SK-N-SH (cell line): Measurements from ENCODE around the gene NSMCE4A. TPM values are rescaled to one million over a fixed set of nuclear protein-coding genes. Genes with fewer than 3 reads are reported as not detected.
A peak's percentile ranks its signal among the peaks of the same experiment; 100 is the strongest.
"Not testable (repeated sequence)": the region's sequence is repeated elsewhere in the genome, so short reads cannot be mapped to it uniquely, and the experiment has no call there.

Source experiments
- CTCF ChIA-PET: fragments of 300-600, 350-600 bp; formaldehyde crosslinking; extraction: SDS; loops from one replicate; lab custom pipeline; 2021; lab: Yijun Ruan, JAX
- POLR2A ChIA-PET: fragments of 350-600 bp; sonication (Branson Sonifier 250); formaldehyde crosslinking; extraction: SDS; loops from one replicate; lab custom pipeline; 2020; ENCODE audit warnings: antibody characterized with exemption, inconsistent platforms; lab: Yijun Ruan, JAX
- DNase-seq: peaks from one replicate; pipeline ENCODE4 v3.0.0; 2012
- H2AFZ ChIP-seq: fragments of 200-600 bp; sonication (generic); 2 replicates; pipeline ENCODE4 v1.8.1; 2016; ENCODE audit warnings: antibody characterized with exemption, mild to moderate bottlenecking, low read depth
- H3F3A ChIP-seq: fragments of 200-600 bp; sonication (generic); replicated peaks from 2 replicates; pipeline ENCODE3; 2016; ENCODE audit warnings: antibody characterized with exemption, mild to moderate bottlenecking; ENCODE audit not compliant: insufficient read depth
- H3K27ac ChIP-seq, 2 experiments: fragments of 200-500 bp in 1 of 2; fragments of 200-600 bp in 1 of 2; sonication (Bioruptor generic) in 1 of 2; sonication (generic), shearing (Covaris generic) in 1 of 2; 2 replicates each; pipeline versions ENCODE4 v1.5.1 to v1.6.1; 2014 to 2016; ENCODE audit warnings: low read depth in 2 of 2, inconsistent platforms in 1 of 2, low read length in 1 of 2, mild to moderate bottlenecking in 1 of 2, mixed read lengths in 1 of 2
- H3K27me3 ChIP-seq: fragments of 200-600 bp; sonication (generic), shearing (Covaris generic); 2 replicates; pipeline ENCODE4 v1.6.1; 2016; ENCODE audit warnings: mixed run types; ENCODE audit not compliant: insufficient read depth
- H3K36me3 ChIP-seq, 2 experiments: fragments of 200-500 bp in 1 of 2; fragments of 200-600 bp in 1 of 2; sonication (Bioruptor generic) in 1 of 2; sonication (generic) in 1 of 2; replicated peaks in 1 of 2; 2 replicates each; pipeline versions ENCODE3 to v1.5.1; 2014 to 2016; ENCODE audit warnings: low read length in 1 of 2, mild to moderate bottlenecking in 1 of 2; ENCODE audit not compliant: insufficient read depth in 2 of 2, control insufficient read depth in 1 of 2
- H3K4me1 ChIP-seq, 2 experiments: fragments of 200-500 bp in 1 of 2; fragments of 200-600 bp in 1 of 2; sonication (Bioruptor generic) in 1 of 2; sonication (generic), shearing (Covaris generic) in 1 of 2; 2 replicates each; pipeline versions ENCODE4 v1.5.1 to v1.6.1; 2014 to 2016; ENCODE audit warnings: low read depth in 1 of 2, low read length in 1 of 2, mixed run types in 1 of 2; ENCODE audit not compliant: insufficient read depth in 2 of 2, control insufficient read depth in 1 of 2
- H3K4me2 ChIP-seq: fragments of 200-600 bp; sonication (generic), shearing (Covaris generic); 2 replicates; pipeline ENCODE4 v1.6.1; 2017; ENCODE audit warnings: mixed run types
- H3K4me3 ChIP-seq, 2 experiments: fragments of 200-500 bp in 1 of 2; fragments of 200-600 bp in 1 of 2; sonication (Bioruptor generic) in 1 of 2; sonication (generic), shearing (Covaris generic) in 1 of 2; 2 replicates each; pipeline versions ENCODE4 v1.5.1 to v1.8.1; 2014 to 2016; ENCODE audit warnings: low read depth in 2 of 2, inconsistent platforms in 1 of 2, low read length in 1 of 2, mild to moderate bottlenecking in 1 of 2, mixed read lengths in 1 of 2, moderate library complexity in 1 of 2
- H3K79me2 ChIP-seq: fragments of 200-600 bp; sonication (generic); 2 replicates; pipeline ENCODE4 v1.8.1; 2017; ENCODE audit warnings: mild to moderate bottlenecking; ENCODE audit not compliant: insufficient read depth
- H3K9ac ChIP-seq: fragments of 200-600 bp; sonication (generic); 2 replicates; pipeline ENCODE4 v1.6.1; 2017; ENCODE audit warnings: mixed run types
- H3K9me2 ChIP-seq: fragments of 200-600 bp; sonication (generic); 2 replicates; pipeline ENCODE4 v1.6.1; 2017; ENCODE audit warnings: mixed run types
- H3K9me3 ChIP-seq: fragments of 200-600 bp; sonication (generic); 2 replicates; pipeline ENCODE4 v1.6.1; 2017; ENCODE audit warnings: mixed run types, mild to moderate bottlenecking, moderate library complexity
- H4K20me1 ChIP-seq: fragments of 200-600 bp; sonication (generic); 2 replicates; pipeline ENCODE4 v1.6.1; 2017; ENCODE audit warnings: mild to moderate bottlenecking, mixed run types; ENCODE audit not compliant: insufficient read depth
- CTCF ChIP-seq: fragments of 200-600 bp; sonication (generic); IDR thresholded peaks from 2 replicates; pipeline ENCODE4 v1.6.1; 2017; ENCODE audit warnings: antibody characterized with exemption, mild to moderate bottlenecking, moderate library complexity
- MXI1 ChIP-seq: IDR thresholded peaks from 2 replicates; pipeline ENCODE4 v1.6.1; 2012; ENCODE audit warnings: mild to moderate bottlenecking, low read depth, low read length, improper control_type of control experiment
- RAD21 ChIP-seq: IDR thresholded peaks from 2 replicates; pipeline ENCODE4 v1.6.1; 2012; ENCODE audit warnings: mild to moderate bottlenecking, low read length
- SIN3A ChIP-seq: IDR thresholded peaks from 2 replicates; pipeline ENCODE4 v1.6.1; 2012; ENCODE audit warnings: low read depth, mild to moderate bottlenecking, low read length, moderate library complexity, borderline replicate concordance
- SMC3 ChIP-seq: IDR thresholded peaks from 2 replicates; pipeline ENCODE4 v1.6.1; 2012; ENCODE audit warnings: low read depth, low read length, improper control_type of control experiment
- ZBTB33 ChIP-seq: IDR thresholded peaks from 2 replicates; pipeline ENCODE4 v1.4.0; 2012; ENCODE audit warnings: low read depth, borderline replicate concordance
- WGBS: methylation state at CpG from one replicate; pipeline ENCODE4 v1.1.6; 2017; ENCODE audit warnings: low lambda C conversion rate; 5-methylcytosine and 5-hydroxymethylcytosine counted together
- polyA plus RNA-seq, 3 experiments: library from polyadenylated mRNA; depleted of rRNA; stranded (reverse); fragments of >200 nt; gene quantifications; 2 replicates each; pipeline ENCODE4 v1.2.3, GENCODE V29; 2012
- TF ChIP-seq, protein P1 (sequence below): fragments of 150-350 bp; IDR thresholded peaks from 2 replicates; pipeline ENCODE4 v1.6.1; 2016; ENCODE audit warnings: mild to moderate bottlenecking, low read depth, low read length

Gene NSMCE4A
- polyA plus RNA-seq, 1 of the 3 experiments (the other 2 are of a cell fraction): 28.5 TPM

GRCh38 chr10:121975295-121976086 is 474 bp upstream of the NSMCE4A start:
- Histone ChIP-seq H3F3A (peaks cover 8% of the 10 kb centered on the region), H3K36me3 (peaks cover 0 to 10% of the 10 kb centered on the region in 2 experiments), H3K4me1 (peaks cover 0 to 13% of the 10 kb centered on the region in 2 experiments; a peak in 2 of 4 replicates), H3K27me3 (no peaks in the 10 kb centered on the region), H3K27ac (peak overlapping the region; percentile 81 to 94), H3K79me2 (peaks cover 13% of the 10 kb centered on the region), H3K9me2 (no peaks in the 10 kb centered on the region), H2AFZ (peak overlapping the region; percentile 87), H3K4me3 (peak overlapping the region; percentile 82 to 98), H4K20me1 (no peaks in the 10 kb centered on the region), H3K4me2 (peak overlapping the region; percentile 99), H3K9me3 (no peaks in the 10 kb centered on the region), H3K9ac (peak overlapping the region; percentile 96; the same call in 1 of the 2 replicates)
- ChIA-PET CTCF (interaction anchor here (0.6 to 2.7 kb wide), 22 partner anchors 9 to 1237 kb away, joined by 3 to 13 read pairs (median 4); no protein-coding TSS in a partner anchor), POLR2A (interaction anchor here (1.0 to 2.1 kb wide), 5 partner anchors 14 to 188 kb away, joined by 3 to 14 read pairs (median 3); partner anchors contain the start of gene ATE1)
- DNase-seq: peak; percentile 19
- TF ChIP-seq RAD21 (peak; percentile 22), CTCF (peak; percentile 72), SMC3 (0 out of 2 replicates have a peak, but pooled peaks have one; percentile 17), MXI1 (no peak)
- TF ChIP-seq, protein P1, sequence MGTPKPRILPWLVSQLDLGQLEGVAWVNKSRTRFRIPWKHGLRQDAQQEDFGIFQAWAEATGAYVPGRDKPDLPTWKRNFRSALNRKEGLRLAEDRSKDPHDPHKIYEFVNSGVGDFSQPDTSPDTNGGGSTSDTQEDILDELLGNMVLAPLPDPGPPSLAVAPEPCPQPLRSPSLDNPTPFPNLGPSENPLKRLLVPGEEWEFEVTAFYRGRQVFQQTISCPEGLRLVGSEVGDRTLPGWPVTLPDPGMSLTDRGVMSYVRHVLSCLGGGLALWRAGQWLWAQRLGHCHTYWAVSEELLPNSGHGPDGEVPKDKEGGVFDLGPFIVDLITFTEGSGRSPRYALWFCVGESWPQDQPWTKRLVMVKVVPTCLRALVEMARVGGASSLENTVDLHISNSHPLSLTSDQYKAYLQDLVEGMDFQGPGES: no peak
- 52% methylated on average over 11 of the region's 21 CpGs for WGBS

DNA sequence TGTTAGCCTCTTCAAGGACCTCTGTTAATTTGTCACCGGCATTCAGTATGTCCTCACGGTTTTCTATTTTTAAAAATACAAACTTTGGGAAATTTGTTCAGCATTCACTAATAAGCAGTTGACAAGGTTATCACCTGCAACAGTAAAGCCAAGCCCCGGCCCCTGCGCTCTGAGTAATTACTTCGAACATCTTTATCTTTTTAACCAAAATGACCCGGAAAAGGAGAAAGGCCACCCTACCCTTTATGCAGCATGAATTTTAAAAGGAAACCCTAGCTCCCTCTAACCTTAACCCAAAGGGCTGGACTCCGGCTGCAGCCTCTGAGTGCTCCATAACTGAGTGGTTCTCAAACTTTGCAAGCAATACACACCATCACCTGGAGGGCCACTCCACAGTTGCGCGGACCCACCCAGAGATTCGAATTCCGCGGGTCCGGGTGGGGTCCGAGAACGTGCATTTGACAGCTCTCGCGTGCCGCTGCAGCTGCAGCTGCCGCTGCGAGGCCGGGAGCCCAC is 940 bp downstream of the NSMCE4A start:
- Histone ChIP-seq H3K4me2 (peak overlapping the region; percentile 99), H3K27me3 (no peaks in the 10 kb centered on the region), H3K27ac (peak overlapping the region; percentile 81 to 94; a peak in 3 of 4 replicates)
- 28% methylated on average over 10 of the region's 21 CpGs for WGBS
- TF ChIP-seq MXI1 (peak; percentile 87; the same call in 1 of the 2 replicates), ZBTB33 (no peak), SIN3A (peak; percentile 82; the same call in 1 of the 2 replicates)
- TF ChIP-seq, all 33 proteins: peak for 2
- DNase-seq: no peak
- peaks cover 8% of the 10 kb centered on the region for H3F3A ChIP-seq
- no peaks in the 10 kb centered on the region for H4K20me1 ChIP-seq
- peaks cover 13% of the 10 kb centered on the region for H3K79me2 ChIP-seq
- no peaks in the 10 kb centered on the region for H3K9me3 ChIP-seq
- peak overlapping the region; percentile 82 to 98 for H3K4me3 ChIP-seq
- no peaks in the 10 kb centered on the region for H3K9me2 ChIP-seq
- peaks cover 1 to 12% of the 10 kb centered on the region in 2 experiments for H3K36me3 ChIP-seq
- H3K4me1 ChIP-seq: peaks cover 0 to 13% of the 10 kb centered on the region in 2 experiments; a peak in 2 of 4 replicates
- ChIA-PET POLR2A (interaction anchor here (0.9 to 2.1 kb wide), 5 partner anchors 12 to 189 kb away, joined by 3 to 14 read pairs (median 3); partner anchors contain the start of gene ATE1), CTCF (interaction anchor here (0.7 to 2.7 kb wide), 13 partner anchors 11 to 242 kb away, joined by 3 to 13 read pairs (median 5); no protein-coding TSS in a partner anchor)
- peak overlapping the region; percentile 96 for H3K9ac ChIP-seq
- peak overlapping the region; percentile 87 for H2AFZ ChIP-seq

DNA sequence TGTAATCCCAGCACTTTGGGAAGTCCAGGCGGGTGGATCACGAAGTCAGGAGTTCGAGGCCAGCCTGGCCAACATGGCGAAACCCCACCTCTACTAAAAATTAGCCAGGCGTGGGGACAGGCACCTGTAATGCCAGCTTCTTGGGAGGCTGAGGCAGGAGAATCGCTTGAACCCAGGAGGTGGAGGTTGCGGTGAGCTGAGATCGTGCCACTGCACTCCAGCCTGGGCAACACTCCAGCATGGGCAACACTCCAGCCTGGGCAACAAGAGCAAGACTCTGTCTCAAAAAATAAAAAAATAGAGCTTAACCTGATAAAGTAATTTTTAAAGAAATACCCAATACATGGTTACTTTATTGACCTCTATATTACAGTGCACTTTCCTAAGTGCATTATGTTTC is 5.9 kb downstream of the NSMCE4A start:
- H3K4me2 ChIP-seq, H3K4me1 ChIP-seq, H3K9me2 ChIP-seq, H3K4me3 ChIP-seq, H3F3A ChIP-seq, H4K20me1 ChIP-seq, CTCF ChIA-PET, DNase-seq, H3K27me3 ChIP-seq, H3K27ac ChIP-seq, H3K9me3 ChIP-seq, H2AFZ ChIP-seq, POLR2A ChIA-PET, H3K9ac ChIP-seq: not testable (repeated sequence)
- H3K79me2 ChIP-seq: peaks cover 10% of the 10 kb centered on the region
- WGBS: 86% methylated on average over 8 of the region's 8 CpGs
- H3K36me3 ChIP-seq: peaks cover 27 to 47% of the 10 kb centered on the region in 2 experiments
